Prostate gland (tissue), 2 donors: ENCODE results near the gene SCUBE1. TPM values are rescaled to one million over a fixed set of nuclear protein-coding genes. Genes with fewer than 3 reads are reported as not detected.

Source experiments
- DNase-seq: peaks from one replicate; pipeline ENCODE4 v3.0.0-alpha.2; 2019; ENCODE audit warnings: low spot score
- H3K27ac ChIP-seq, 2 donors: fragments of 200-600 bp; sonication (generic); 2 replicates each; pipeline ENCODE4 v1.5.1; 2017 to 2019
- H3K27me3 ChIP-seq: fragments of 200-600 bp; sonication (generic); replicated peaks from 2 replicates; pipeline ENCODE4 v1.5.1; 2019; ENCODE audit not compliant: insufficient read depth
- H3K36me3 ChIP-seq, 2 donors: fragments of 200-600 bp; sonication (generic); 1 replicate in 1 of 2; 2 replicates in 1 of 2; pipeline versions ENCODE4 v1.5.1 to v1.8.1; 2017 to 2019
- H3K4me1 ChIP-seq: fragments of 200-600 bp; sonication (generic); replicated peaks from 2 replicates; pipeline ENCODE4 v1.5.1; 2019
- H3K4me3 ChIP-seq, 2 donors: fragments of 200-600 bp; sonication (generic); 2 replicates each; pipeline ENCODE4 v1.5.1; 2017 to 2019
- H3K9me3 ChIP-seq: fragments of 200-600 bp; sonication (generic); 2 replicates; pipeline ENCODE4 v1.5.1; 2017
- POLR2A ChIP-seq: fragments of 450-650 bp; IDR thresholded peaks from one replicate; pipeline ENCODE4 v1.6.1; 2016; ENCODE audit warnings: antibody characterized with exemption, mild to moderate bottlenecking
- POLR2AphosphoS5 ChIP-seq: sonication (generic); formaldehyde crosslinking; IDR thresholded peaks from one replicate; pipeline ENCODE4 v1.6.1; 2017; ENCODE audit warnings: antibody characterized with exemption
- WGBS: methylation state at CpG from one replicate; pipeline ENCODE4 v1.1.5; 2018; 5-methylcytosine and 5-hydroxymethylcytosine counted together
- intact Hi-C: fragments of 100-400 bp; cut with DNase I; formaldehyde crosslinking; loops from one replicate; pipeline ENCODE4 v1.14.2; 2022
- total RNA-seq, 2 donors: library from RNA; depleted of rRNA; stranded (reverse); fragments of >200 nt; gene quantifications; one replicate each; pipeline ENCODE4 v1.1.0, GENCODE V29; 2016
- TF ChIP-seq, protein P1 (sequence below), 4 experiments: fragments of 200-600 bp in 2 of 4; fragments of 450-650 bp in 2 of 4; sonication (generic) in 2 of 4; IDR thresholded peaks; 1 replicate in 3 of 4; 2 replicates in 1 of 4; pipeline ENCODE4 v1.5.1; 2016 to 2019; ENCODE audit warnings: antibody characterized with exemption in 4 of 4, mild to moderate bottlenecking in 2 of 4, moderate library complexity in 2 of 4

SCUBE1 gene
- total RNA-seq, 2 donors from 2014 or later = 0.68 to 23.5 TPM

DNA sequence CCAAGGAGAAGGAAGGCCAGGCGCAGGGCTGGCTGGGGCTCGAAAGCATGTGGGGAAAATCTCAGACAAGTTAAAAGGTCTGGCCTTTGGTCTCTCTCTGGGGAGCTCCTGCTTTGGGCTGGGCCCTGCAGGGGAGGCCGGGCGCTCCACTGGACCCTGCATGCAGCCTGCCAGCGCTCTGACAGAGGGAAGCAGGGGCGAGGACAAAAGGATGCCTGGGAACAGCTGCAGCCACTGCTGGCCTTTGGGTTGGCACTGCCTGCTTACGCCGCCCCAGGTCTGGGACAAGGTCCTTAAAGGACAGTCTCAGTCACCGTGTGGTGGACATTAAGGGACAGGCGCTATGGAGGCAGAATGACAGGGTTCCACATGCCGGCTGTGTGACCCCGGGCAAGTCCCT, 99.8 kb downstream of the SCUBE1 start:
- intact Hi-C loops = no loop called here
- 93% methylated on average over 12 of the region's 12 CpGs for WGBS
- TF ChIP-seq, protein P1, sequence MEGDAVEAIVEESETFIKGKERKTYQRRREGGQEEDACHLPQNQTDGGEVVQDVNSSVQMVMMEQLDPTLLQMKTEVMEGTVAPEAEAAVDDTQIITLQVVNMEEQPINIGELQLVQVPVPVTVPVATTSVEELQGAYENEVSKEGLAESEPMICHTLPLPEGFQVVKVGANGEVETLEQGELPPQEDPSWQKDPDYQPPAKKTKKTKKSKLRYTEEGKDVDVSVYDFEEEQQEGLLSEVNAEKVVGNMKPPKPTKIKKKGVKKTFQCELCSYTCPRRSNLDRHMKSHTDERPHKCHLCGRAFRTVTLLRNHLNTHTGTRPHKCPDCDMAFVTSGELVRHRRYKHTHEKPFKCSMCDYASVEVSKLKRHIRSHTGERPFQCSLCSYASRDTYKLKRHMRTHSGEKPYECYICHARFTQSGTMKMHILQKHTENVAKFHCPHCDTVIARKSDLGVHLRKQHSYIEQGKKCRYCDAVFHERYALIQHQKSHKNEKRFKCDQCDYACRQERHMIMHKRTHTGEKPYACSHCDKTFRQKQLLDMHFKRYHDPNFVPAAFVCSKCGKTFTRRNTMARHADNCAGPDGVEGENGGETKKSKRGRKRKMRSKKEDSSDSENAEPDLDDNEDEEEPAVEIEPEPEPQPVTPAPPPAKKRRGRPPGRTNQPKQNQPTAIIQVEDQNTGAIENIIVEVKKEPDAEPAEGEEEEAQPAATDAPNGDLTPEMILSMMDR (IDR thresholded peaks at IDR 0.05) = no peak
- TF ChIP-seq POLR2AphosphoS5 = no peak
- TF ChIP-seq POLR2A = no peak

DNA sequence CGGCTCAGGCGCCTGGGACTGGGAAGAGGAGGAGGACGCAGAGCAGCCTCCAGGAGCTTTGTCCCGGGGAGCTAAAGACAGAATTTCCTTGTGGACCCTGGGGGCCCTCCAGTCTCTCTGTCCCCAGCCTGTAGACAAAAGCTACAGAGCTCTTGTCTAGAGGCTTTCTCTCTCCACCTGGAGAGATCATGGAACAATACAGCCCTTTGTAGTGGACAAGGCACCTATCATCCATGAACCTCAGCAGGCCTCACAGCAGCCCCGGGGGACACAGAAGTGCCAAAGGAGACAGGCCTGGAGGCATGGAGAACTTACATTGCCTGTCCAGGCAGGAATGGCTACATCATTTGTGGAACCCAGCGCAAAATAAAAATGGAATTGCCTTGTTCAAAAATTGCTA, 100.5 kb downstream of the SCUBE1 start:
- Histone ChIP-seq H3K4me1 (no peaks in the 10 kb centered on the region), H3K27ac (no peak overlapping the region), H3K27me3 (no peaks in the 10 kb centered on the region), H3K36me3 (no peaks in the 10 kb centered on the region), H3K4me3 (no peak overlapping the region), H3K9me3 (no peaks in the 10 kb centered on the region)
- DNase-seq = no peak
- WGBS = 87% methylated on average over 6 of the region's 6 CpGs
- TF ChIP-seq, protein P1 (IDR thresholded peaks at IDR 0.05) = no peak
- TF ChIP-seq POLR2A = no peak
- intact Hi-C loops = no loop called here

More for the DNA sequence above, 99.8 kb downstream of the SCUBE1 start:
- Histone ChIP-seq H3K36me3 (no peaks in the 10 kb centered on the region), H3K4me3 (no peak overlapping the region), H3K27me3 (no peaks in the 10 kb centered on the region), H3K9me3 (no peaks in the 10 kb centered on the region), H3K4me1 (no peaks in the 10 kb centered on the region), H3K27ac (no peak overlapping the region)
- no peak for DNase-seq

DNA sequence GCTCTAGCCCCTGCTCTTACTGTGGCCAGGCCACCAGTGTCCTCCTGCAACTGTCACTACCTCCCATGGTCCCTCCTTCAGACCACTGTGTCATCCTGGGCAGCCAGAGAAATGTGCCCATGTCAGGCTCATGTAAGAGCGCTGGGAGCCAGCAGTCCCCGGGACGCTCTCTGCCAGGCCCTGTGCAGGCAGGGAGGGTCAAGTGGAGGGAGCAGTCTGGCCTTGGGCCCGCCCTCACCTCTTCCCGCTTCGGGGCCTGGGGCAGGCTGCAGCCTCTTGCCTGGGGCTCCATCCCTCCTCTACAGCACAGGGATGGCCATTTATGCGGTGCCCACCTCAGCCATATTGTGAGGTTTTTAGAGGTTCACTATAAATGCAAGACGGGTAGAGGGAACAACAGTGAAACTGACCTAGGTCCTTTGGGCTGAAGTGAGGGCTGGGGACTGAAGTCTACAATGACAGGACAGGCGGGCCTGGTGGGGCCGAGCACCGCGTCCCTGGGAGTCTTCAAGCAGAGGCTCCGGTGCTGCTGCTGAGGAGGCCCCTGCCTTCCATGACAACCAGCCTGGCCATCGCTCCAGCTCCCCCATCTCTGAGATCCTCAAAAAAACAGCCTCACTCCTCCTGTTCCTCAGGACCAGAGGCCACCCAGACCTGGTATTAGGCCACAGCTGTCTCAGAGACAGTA, 101.3 kb downstream of the SCUBE1 start:
- Histone ChIP-seq H3K36me3 (no peaks in the 10 kb centered on the region), H3K9me3 (no peaks in the 10 kb centered on the region), H3K4me1 (no peaks in the 10 kb centered on the region), H3K27ac (no peak overlapping the region), H3K4me3 (no peak overlapping the region), H3K27me3 (no peaks in the 10 kb centered on the region)
- WGBS = 90% methylated on average over 14 of the region's 14 CpGs
- TF ChIP-seq POLR2A = no peak
- no peak for TF ChIP-seq POLR2AphosphoS5
- TF ChIP-seq, protein P1 (IDR thresholded peaks at IDR 0.05) = no peak
- DNase-seq = no peak
- intact Hi-C loops = no loop called here

DNA sequence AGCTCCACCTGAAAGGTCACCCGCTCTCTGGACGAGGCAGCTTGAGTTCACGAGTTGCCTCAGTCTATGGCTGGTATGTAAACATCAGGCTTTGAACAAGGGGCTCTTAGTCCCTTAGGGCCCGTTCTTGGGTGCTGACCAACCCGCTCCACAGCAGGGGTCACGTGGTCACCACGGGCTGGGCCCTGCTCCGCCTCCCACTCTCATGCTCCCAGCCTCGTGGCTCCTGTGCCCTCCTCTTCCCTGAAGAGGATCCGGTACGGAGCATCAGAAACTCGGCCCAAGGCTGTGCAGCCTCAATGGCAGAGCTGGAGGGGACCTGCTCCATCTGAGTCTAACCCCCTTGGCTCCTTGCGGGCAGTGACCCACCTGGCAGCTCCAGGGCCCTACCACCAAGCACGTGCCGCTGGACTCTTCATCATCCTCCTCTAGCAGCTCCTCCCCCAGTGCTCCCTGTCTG, 102.0 kb downstream of the SCUBE1 start:
- H3K27me3 ChIP-seq = no peaks in the 10 kb centered on the region
- TF ChIP-seq POLR2AphosphoS5 (no peak), POLR2A (no peak)
- TF ChIP-seq, protein P1 (IDR thresholded peaks at IDR 0.05) = no peak

DNA sequence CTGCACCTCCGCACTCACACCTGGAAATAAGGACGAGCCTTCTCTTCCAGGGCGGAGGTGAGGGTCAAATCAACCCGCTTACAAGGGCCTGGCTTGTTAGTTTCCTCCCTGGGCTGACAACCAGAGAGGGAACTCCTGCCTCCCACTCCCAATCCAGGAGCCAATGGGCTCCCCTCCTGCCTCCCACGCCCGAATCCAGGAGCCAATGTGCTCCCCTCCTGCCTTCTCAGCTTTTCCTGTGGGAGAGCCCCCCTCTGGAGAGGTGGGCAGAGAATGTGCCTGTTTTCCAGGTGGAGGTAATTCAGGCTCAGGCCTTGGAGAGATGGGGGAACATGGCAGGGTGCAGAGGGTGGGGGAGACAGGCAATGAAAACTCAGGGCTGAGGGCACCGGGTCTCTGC, 102.6 kb downstream of the SCUBE1 start:
- no peak for DNase-seq
- Histone ChIP-seq H3K27ac (no peak overlapping the region), H3K27me3 (no peaks in the 10 kb centered on the region), H3K4me3 (no peak overlapping the region), H3K9me3 (no peaks in the 10 kb centered on the region), H3K36me3 (no peaks in the 10 kb centered on the region), H3K4me1 (no peaks in the 10 kb centered on the region)
- intact Hi-C loops = no loop called here
- no peak for TF ChIP-seq POLR2AphosphoS5
- TF ChIP-seq, protein P1 (IDR thresholded peaks at IDR 0.05) = no peak
- no peak for TF ChIP-seq POLR2A
- WGBS = 94% methylated on average over 7 of the region's 7 CpGs

More for the DNA sequence above, 102.0 kb downstream of the SCUBE1 start:
- Histone ChIP-seq H3K4me3 (no peak overlapping the region), H3K27ac (no peak overlapping the region), H3K36me3 (no peaks in the 10 kb centered on the region), H3K9me3 (no peaks in the 10 kb centered on the region), H3K4me1 (no peaks in the 10 kb centered on the region)
- WGBS = 92% methylated on average over 15 of the region's 15 CpGs
- no peak for DNase-seq
- intact Hi-C loops = no loop called here
